PC-3 (cell line): ENCODE data around the gene MAB21L4.

Experiments
- CTCF ChIP-seq: fragments of 300-600 bp; sonication (generic); conservative IDR thresholded peaks from 2 replicates; pipeline ENCODE4 v1.5.1; 2017; ENCODE audit warnings: antibody characterized with exemption, low read depth, mild to moderate bottlenecking, low read length
- EZH2 ChIP-seq: fragments of 300-600 bp; sonication (generic); IDR thresholded peaks from one replicate; pipeline ENCODE4 v1.6.1; 2017; ENCODE audit warnings: antibody characterized with exemption, mild to moderate bottlenecking, low read length; ENCODE audit not compliant: unreplicated experiment

GRCh38 chr2:240906911-240907590 lies 11.1 kb upstream of the MAB21L4 start:
- no peak for TF ChIP-seq EZH2
- TF ChIP-seq CTCF: no peak
